Mucosa of gallbladder (tissue), 1 donor: ENCODE data around the gene JARID2. TPM values are rescaled to one million over a fixed set of nuclear protein-coding genes. Genes with fewer than 3 reads are reported as not detected.
A peak's percentile ranks its signal among the peaks of the same experiment; 100 is the strongest.
"Not testable (repeated sequence)": the region's sequence is repeated elsewhere in the genome, so short reads cannot be mapped to it uniquely, and the experiment has no call there.

Experiments
- DNase-seq: peaks from one replicate; pipeline ENCODE4 v3.0.0-alpha.2; 2020; ENCODE audit warnings: low spot score
- total RNA-seq: library from RNA; stranded (reverse); gene quantifications from one replicate; pipeline ENCODE4 v1.2.1, GENCODE V29; 2021
- donor health status: DM: no; HTN: no; CAD: no.

The JARID2 gene
- total RNA-seq, 1 donor from 2014 or later, result 10.7 TPM

DNA sequence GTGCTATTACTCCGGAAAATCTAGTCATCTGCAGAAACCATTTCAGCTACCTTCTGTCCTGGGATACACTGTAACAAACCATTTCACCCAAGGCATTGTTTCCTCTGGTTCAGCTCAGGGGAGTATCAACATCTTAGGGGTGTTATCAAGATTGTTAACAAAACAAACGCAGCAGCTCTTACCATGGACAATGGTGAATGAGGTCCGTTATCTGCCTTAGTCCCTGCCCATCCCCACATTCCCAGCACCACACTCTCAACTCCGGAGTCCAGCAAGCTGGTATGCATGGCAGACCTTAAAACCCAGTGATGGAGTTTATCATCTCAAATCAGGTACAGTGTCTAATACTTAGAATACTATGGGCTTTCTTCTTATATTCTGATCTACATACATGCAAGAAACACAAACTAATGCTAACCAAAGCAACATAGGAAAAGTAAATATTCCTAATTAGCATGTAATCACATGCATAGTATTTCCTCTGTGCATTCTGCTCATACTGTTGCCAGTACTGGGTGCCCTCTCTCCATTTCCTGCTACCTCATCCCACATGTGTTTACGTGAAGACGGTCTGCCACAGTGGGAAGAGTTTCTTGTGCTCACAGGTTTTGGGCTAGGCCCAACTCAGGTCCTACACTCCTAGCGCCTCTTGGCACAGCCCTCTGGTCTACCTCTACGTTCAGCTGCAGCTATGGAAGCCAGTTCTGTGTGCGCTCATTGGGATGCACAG, 293.1 kb downstream of the JARID2 start:
- DNase-seq, result no peak

DNA sequence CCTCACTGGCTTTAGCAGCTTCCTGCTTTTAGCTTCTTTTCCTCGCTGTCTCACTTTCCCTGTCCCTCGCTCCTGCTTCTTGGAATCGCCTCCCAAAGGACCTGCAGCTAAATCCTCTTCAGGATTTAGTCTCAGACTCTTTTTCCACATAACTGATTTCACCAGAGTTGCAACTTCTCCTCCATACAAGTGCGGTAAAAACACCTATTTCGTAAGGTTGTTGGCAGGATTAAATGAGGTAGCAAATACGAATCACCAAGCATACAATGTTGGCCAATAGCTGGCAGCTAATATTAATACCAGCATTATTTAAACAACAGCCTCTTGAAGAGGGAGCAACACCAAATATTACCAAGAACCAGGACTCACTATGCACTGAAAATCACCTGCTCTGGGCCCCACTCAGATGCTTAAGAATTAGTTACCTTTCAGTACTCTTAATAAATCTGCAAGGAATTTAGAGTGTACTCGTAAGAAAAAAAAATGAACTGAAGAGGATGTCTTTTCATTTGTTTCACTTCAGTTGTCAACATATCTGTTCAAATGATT, 293.9 kb downstream of the JARID2 start:
- DNase-seq, result no peak

DNA sequence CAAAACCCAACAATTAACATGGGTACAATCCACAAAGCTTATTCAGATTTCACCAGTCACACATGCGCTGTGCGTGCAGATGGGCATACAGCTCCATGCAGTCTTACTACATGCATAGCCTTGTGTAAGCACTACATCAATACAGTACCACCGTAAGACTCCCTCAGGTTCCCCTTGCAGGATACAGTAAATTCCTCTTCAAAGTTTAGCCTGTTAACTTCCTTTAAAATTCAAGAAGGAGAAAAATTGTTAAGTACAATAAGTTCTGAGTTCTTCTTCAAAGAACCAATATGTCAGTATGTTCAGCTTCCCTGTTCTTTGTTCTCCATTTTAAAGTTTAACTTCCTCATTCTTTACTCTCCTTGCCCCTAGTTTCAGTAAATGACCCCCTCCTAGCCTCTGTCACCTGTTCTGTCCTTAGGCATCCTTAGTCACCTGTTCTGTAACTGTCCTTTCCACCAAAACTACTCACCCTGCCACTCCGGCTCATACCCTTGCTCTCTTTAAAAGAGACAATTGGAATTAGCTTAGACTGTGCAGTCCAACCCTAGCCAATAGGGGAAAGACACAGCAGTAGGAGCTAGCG, 297.6 kb downstream of the JARID2 start:
- not testable (repeated sequence) for DNase-seq

DNA sequence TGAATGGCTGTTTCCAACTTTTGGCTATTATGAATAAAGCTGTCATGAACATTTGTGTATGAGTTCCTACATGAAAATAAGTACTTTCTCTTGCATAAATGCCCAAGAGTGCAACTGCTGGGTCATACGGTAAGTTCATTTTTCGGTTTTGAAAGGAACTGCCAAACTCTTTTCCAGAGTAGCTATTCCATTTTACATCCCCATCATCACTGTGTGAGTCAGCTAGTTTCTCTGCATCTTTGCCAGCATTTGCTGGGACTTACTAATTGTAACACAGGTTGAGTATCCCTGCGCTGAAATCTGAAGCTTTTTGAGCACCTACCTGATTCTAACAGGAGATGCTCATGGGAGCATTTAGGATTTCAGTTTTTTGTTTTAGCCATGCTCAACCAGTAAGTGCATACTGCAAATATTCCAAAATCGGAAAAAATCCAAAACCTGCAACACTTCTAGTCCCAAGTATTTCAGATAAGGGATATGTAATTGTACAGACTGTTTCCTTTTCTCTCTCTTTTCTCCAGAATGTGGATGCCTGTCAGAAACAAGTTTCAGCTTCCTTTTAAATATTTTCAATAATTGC, 298.5 kb downstream of the JARID2 start:
- no peak for DNase-seq

DNA sequence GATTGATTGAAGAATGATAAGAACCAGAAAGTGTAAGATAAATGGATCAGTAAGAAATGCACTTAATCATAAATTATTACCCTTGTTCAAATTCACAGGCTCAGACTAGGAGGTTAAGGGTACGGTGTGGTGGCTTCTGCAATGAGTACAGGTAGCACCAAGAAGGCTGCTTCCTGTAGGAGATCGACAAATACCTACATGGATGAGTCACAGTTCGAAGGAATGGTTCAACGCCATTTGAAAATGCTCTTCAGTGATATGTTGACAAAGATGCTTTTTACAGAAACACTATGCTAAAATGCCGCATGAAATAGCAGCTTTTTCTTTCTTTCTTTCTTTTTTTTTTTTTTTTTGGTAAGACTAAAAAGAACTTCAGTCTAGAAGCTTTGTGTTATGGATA, 300.7 kb downstream of the JARID2 start:
- DNase-seq, result peak; percentile 32

DNA sequence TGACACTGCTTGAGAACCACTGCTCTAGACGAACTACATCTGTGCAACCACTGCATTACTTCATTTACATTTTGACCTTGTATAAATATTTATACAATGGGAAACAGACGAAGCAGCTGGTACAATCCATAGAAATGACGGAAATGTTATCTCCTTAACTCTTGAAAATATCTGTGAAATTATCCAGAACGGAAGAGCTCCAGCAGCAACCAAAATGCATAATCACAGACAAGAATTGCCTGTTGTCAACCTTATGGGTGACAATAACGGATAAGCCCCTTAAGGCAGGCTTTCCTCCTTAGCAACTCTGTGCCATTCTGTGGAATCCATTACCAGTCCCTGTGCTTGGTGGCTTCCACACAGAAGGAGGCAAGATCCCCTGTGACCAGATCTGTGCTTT, 301.5 kb downstream of the JARID2 start:
- DNase-seq, result no peak

DNA sequence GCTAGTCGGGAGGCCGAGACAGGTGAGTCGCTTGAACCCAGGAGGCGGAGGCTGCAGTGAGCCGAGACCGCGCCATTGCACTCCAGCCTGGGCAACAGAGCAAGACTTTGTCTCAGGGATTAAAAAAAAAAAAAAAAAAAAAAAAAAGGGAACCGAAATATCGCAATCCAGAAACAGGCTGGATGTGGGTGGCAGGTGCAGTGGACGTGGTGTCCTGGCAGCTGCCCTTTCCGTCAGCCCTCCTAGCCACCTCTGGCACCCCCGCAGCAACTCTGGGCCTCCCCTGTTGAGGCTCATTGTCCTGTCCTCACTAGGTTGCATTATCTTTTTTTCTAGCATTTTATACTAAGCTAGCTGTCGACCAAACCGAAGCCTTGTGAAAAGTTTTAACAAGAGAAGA, 303.5 kb downstream of the JARID2 start:
- DNase-seq, result no peak

DNA sequence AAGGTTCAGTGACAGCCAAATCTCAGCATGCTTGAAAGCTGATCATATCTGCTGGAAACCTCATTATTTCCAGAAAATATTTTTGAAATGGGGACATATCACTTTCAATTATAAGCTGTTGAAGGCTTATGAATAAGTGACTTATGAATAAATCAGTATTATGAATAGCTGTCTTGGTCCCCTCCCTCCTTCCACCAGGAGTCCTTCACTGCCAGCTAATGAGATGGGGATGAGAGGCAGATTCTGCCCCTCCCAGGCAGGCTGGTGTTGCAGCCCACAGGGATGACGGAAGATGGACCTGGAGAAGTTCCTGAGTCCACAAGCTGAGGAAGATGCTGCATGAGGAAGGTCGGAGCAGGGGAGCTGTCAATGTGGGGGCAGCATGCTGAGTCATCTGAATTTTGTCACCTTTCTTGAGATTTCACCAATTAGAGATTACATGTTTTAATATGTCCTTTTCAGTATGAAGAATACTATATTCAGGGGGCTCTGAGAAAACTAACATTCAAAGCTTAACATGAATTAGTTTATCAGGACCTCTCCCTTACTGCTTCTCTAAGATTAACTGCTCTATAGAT, 304.8 kb downstream of the JARID2 start:
- DNase-seq, result no peak

DNA sequence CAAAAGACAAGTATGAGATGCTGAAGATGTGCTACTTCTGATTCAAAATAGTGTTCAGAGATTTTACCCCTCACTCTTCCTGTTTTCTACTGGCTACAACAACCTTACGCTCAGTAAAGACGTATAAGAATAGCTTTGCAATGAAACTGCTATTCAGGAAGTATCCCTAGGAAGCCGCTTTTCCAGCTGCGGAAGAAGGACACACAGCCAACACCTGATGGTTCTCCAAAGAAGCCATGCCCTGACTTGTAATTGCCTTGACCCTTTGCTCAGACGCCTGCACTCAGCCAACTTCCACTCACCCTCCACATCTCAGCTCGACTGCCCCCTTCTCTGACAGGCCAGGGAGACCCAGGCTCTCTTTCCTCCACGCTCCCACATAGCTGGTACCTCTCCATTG, 305.4 kb downstream of the JARID2 start:
- no peak for DNase-seq

DNA sequence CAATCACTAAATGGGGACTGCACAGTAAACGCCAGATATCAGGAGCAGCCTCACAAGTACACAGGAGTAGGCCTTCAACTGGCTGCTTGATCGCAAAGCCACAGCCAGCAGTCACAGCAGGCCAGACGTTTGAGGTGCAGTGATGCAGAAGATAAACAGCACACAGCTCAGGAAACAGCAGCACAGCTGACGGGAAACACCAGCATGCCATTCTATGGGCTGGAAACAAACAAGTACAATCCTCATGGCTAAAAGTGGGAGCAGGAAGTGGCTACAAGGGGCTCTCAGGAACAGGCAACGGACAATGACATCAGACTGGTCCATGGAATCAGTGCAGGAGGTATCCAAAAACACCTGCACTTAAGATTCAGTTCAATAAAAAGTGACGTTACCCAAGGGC, 305.9 kb downstream of the JARID2 start:
- no peak for DNase-seq

DNA sequence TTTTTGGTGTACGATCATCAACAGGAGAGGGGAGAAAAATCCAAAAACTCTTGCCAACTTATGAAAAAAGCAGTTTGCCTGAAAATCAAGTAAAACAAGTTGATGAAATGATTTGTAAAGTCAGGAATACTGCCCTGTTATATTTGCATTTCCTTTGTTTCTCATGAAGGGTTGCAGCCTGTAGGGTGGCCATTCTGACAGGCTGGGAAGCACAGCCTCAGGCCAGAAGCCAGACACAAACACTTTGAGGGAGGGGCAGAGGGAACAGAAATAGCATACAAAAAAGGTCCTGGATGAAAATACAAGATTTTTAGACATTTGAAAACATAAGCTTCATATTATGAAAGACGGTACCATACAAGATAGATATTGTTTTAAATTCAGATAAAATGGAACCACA, 307.2 kb downstream of the JARID2 start:
- DNase-seq, result no peak

DNA sequence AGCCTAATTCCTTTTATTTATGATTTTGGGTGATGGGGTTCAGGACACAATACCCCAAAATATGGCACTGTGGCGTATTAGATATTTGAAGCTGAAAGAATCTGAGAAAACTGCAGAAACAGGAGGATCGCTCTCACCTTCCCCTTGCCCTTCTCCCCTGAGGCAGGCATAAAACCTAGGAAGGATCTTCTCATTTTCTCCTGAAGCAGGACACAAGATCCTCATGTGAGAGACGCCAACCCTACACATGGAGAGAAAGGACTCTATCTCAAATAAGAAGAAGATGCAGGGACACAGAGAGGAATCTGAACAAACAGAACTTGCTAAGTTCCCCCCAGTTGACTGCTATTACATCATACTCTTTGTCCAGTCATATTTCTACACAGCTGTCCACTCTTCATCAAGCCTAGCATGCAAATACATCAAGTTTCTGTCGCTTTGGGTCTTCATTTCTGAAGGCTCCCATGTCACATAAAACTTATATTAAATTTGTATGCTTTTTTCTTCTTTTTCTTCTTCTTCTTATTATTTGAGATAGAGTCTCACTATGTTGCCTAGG, 307.9 kb downstream of the JARID2 start:
- no peak for DNase-seq

DNA sequence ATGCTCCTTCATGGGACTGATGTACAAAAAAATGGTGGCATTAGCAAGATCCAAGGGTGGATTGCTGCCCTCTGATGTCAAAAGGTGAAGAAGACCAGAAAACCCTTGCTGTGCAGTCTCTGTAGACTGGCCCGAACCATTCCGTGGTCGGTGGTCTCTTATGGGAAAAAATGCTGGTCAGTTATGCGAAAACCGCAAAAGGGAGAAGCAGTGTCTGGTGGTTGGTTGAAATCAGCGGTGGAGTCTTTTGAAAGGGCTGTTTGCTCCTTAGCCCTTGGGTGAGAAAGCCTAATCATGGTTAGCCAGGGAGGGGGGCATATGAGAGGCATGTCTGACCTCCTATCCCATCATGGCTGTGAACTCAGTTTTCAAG, 308.8 kb downstream of the JARID2 start:
- no peak for DNase-seq

DNA sequence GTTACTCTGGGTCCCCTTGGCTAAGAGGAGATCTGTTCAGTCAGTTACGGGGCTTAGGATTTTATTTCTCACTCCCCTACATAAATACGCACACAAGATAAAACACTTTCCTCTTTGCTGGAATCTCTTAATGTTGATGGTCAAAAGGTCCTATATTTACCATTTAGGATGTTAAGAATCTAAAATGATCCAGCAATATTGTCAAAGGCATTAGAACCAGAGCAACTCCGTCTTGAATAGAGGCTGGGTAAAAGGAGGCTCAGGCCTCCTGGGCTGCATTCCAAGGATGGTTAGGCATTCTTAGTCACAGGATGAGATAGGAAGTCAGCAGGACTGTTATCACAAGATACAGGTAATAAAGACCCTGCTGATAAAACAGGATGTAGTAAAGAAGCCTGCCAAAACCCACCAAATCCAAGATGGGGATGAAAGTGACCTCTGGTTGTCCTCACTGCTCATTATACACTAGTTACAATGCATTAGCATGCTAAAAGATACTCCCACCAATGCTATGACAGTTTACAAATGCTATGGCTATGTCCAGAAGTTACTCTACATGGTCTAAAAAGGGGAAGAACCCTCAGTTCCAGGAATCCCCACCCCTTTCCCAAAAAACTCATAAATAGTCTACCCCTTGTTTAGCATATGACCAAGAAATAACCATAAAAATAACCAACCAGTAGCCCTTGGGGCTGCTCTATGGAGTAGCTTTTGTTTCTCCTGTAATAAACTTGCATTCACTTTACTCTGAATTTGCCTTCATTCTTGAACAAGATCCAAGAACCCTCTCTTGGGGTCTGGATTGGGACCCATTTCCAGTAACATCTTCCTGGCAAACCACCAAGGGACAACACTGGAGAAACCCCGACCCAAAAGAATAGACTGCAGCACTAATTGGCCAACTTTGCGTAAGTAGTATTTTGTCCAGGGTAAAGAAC, 309.5 kb downstream of the JARID2 start:
- DNase-seq, result no peak

DNA sequence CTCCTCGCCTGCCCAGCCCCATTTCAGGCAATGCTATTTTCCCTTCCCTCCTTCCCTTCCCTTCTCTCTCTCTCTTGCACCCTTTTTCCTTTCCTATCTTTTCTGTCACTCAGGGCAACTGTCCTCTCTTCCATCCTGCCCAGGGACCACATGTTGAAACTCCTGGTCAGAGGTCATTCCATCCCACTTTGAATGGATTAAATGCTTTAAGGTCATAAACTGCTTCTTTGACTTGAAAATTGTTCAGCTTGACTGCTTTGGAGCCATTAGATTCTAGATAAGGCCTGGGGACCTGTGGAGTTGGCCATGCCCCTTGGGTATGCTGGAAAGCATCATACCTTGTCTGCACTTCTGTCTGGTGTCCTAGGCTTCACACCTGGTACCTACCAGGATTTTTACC, 310.8 kb downstream of the JARID2 start:
- DNase-seq, result no peak

DNA sequence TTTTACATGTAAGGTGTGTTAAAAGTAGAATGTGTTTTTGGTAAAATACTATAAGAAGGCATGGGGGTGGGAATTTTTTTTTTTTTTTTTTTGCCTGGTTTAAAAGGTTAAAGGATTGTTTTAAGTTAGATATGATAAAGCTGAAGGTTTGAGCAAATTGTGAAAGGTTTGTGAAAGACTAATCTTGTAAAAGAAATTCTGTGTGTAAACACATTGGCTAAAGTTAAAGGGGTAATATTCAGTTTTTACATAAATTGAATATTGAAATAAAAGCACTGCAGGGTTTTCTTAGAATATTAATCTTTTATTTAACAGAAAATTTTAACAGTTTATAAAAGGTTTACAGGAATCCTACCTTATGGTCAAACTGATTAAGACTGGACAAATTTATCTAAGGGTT, 311.3 kb downstream of the JARID2 start:
- no peak for DNase-seq

DNA sequence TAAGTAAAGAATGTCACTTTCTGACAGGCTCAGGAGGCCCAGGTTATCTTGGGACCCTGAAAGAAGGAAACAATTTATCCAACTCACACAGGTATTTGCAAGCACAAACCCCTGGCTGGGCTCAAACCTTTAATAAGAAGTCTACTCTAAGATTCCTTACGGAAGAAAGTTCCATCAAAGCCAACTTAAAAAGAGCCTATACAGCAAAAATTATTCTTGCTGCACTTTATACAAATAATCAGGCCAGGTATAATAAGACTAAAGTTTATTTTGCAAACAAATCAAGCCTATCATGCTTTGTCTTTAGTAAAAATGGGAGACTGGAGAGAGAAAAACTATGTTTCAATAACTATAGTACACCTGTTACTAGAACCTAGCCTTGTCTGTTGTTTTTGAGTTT, 314.8 kb downstream of the JARID2 start:
- no peak for DNase-seq

DNA sequence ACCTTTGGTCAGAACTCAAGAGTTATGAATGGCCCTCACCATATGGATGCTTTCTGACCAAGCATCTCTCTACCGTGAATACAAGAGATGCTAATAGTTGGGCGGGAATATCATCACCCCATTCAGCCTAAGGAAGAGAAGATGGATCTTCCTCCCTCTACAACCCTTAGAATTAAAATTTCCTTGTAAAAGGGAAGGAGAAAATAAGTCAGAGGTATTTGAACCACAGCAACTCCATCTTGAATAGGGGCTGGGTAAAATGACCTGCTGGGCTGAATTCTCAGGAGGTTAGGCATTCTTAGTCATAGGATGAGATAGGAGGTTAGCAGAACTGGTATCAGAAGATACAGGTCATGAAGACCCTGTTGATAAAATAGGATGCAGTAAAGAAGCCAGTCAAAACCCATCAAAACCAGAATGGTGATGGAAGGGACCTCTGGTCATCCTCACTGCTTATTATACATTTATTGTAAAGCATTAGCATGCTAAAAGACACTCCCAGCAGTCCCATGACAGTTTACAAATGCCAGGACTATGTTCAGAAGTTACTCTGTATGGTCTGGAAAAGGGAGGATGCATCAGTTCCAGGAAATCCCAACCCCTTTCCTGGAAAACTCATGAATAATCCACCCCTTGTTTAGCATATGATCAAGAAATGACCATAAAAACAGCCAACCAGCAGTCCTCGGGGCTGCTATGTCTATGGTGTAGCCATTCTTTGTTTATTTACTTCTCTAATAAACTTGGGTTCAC, 315.8 kb downstream of the JARID2 start:
- DNase-seq, result no peak

DNA sequence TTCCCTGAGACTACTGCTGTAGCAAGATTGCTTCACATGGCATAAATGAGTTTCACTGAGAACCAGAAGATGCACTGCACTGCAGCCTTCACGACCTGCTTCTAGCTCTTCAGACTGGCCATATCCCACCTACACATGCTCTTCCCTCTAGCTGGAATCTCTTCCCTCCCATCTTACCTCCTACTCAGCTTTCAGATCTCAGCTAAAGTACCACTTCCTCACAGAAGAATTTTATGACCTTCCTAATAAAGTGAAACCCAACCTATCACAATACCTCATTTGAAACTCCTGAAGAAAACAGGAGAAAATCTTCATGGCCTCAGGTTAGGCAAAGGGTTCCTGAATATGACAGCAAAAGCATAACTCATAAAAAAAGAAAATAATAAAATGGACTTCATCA, 317.1 kb downstream of the JARID2 start:
- no peak for DNase-seq
